GM12878 (cell line): ENCODE results near the gene KMT2B. TPM values are rescaled to one million over a fixed set of nuclear protein-coding genes. Genes with fewer than 3 reads are reported as not detected.

Experiments
- BCL3 ChIP-seq: IDR thresholded peaks from 2 replicates; pipeline ENCODE4 v1.6.1; 2011; ENCODE audit warnings: borderline replicate concordance, low read depth, mild to moderate bottlenecking, moderate library complexity, low read length; ENCODE audit not compliant: insufficient read depth, poor library complexity, severe bottlenecking
- CEBPB ChIP-seq, 2 experiments: fragments of 150-350 bp in 1 of 2; IDR thresholded peaks; 2 replicates each; pipeline ENCODE4 v1.6.1; 2012 to 2014; ENCODE audit warnings: low read depth in 2 of 2, low read length in 2 of 2, borderline replicate concordance in 1 of 2, inconsistent platforms in 1 of 2
- E2F8 ChIP-seq: fragments of 450-650 bp; IDR thresholded peaks from 2 replicates; pipeline ENCODE4 v1.6.1; 2018; ENCODE audit warnings: mild to moderate bottlenecking, low read depth, moderate library complexity; ENCODE audit not compliant: partially characterized antibody
- JUND ChIP-seq: IDR thresholded peaks from 2 replicates; pipeline ENCODE4 v1.6.1; 2012; ENCODE audit warnings: low read depth, mild to moderate bottlenecking, low read length, improper control_type of control experiment, moderate library complexity
- SREBF1 ChIP-seq: IDR thresholded peaks from 2 replicates; pipeline ENCODE4 v1.6.1; 2012; ENCODE audit warnings: mild to moderate bottlenecking, low read length
- ZNF24 ChIP-seq: fragments of 450-650 bp; IDR thresholded peaks from 2 replicates; pipeline ENCODE4 v1.6.1; 2017; ENCODE audit warnings: antibody characterized with exemption, mild to moderate bottlenecking
- polyA plus RNA-seq, 11 experiments: library from polyadenylated mRNA; depleted of rRNA in 4 of 11; unstranded in 6 of 11; stranded (reverse) in 5 of 11; fragments of >200 nt; fragmentation: Nextera tagmentation in 4 of 11; fragmentation: Illumina TruSeq in 1 of 11; extraction: Ambion mirVana in 4 of 11; extraction: Trizol in 1 of 11; gene quantifications; 1 replicate in 1 of 11; 2 replicates in 10 of 11; pipeline versions ENCODE4 v1.2.1 to v1.2.3, GENCODE V29; 2011 to 2016; ENCODE audit warnings: inconsistent platforms in 2 of 11, missing spikeins in 2 of 11, low read depth in 1 of 11
- total RNA-seq, 4 experiments: library from RNA; depleted of rRNA in 3 of 4; stranded (reverse); fragments of >200 nt in 3 of 4; fragmentation: Illumina TruSeq in 1 of 4; extraction: Trizol in 1 of 4; gene quantifications; 2 replicates each; pipeline versions ENCODE4 v1.2.1 to v1.2.3, GENCODE V29; 2013 to 2021
- TF ChIP-seq, protein P1 (sequence below): fragments of 450-650 bp; formaldehyde crosslinking; IDR thresholded peaks from 2 replicates; pipeline ENCODE4 v1.5.0; 2022; ENCODE audit warnings: mild to moderate bottlenecking, missing genetic modification characterization

KMT2B gene
- total and polyA plus RNA-seq, 10 of the 15 experiments (the other 5 are each of a cell fraction or from before 2014, with no cell fraction given) = 0.71 to 35.6 (median 6.0) TPM

DNA sequence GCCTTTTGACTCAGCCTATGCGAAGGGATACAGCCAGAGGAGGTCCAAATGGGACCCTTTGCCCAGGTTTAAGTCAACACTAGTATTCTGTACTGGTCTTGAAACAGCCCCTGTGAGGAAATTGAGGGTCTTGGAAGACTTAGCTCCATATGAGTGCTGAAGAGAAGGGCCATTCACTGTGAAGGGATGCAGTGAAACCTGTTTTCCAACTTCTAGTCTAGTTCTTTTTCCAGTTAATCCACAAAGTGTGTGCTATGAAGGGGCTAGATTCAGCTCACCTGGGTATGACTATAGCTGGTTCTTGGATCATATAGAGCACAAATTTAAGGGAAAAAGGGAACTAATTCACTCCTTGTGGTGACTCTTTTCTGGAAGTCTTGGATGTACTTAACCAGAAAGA lies 9.4 kb upstream of the KMT2B start (continued):
- no peak for TF ChIP-seq E2F8
- no peak for TF ChIP-seq CEBPB (IDR thresholded peaks at IDR 0.05; ENCODE audit: borderline replicate concordance in 1 of 2, low read depth in 2 of 2, low read length in 2 of 2)
- TF ChIP-seq ZNF24 = no peak
- TF ChIP-seq JUND = no peak
- TF ChIP-seq, protein P1, sequence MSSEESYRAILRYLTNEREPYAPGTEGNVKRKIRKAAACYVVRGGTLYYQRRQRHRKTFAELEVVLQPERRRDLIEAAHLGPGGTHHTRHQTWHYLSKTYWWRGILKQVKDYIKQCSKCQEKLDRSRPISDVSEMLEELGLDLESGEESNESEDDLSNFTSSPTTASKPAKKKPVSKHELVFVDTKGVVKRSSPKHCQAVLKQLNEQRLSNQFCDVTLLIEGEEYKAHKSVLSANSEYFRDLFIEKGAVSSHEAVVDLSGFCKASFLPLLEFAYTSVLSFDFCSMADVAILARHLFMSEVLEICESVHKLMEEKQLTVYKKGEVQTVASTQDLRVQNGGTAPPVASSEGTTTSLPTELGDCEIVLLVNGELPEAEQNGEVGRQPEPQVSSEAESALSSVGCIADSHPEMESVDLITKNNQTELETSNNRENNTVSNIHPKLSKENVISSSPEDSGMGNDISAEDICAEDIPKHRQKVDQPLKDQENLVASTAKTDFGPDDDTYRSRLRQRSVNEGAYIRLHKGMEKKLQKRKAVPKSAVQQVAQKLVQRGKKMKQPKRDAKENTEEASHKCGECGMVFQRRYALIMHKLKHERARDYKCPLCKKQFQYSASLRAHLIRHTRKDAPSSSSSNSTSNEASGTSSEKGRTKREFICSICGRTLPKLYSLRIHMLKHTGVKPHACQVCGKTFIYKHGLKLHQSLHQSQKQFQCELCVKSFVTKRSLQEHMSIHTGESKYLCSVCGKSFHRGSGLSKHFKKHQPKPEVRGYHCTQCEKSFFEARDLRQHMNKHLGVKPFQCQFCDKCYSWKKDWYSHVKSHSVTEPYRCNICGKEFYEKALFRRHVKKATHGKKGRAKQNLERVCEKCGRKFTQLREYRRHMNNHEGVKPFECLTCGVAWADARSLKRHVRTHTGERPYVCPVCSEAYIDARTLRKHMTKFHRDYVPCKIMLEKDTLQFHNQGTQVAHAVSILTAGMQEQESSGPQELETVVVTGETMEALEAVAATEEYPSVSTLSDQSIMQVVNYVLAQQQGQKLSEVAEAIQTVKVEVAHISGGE (CRISPR knock-in tag) = no peak
- no peak for TF ChIP-seq BCL3
- TF ChIP-seq SREBF1 = no peak
